NT2/D1 (cell line): ENCODE results near the gene NCOA3.
"Not testable (repeated sequence)": the region's sequence is repeated elsewhere in the genome, so short reads cannot be mapped to it uniquely, and the experiment has no call there.

ENCODE experiments used
- DNase-seq: peaks from one replicate; pipeline ENCODE4 v3.0.0-alpha.2; 2011; ENCODE audit warnings: low read depth, low spot score
- H3K27me3 ChIP-seq: 2 replicates; pipeline ENCODE4 v1.6.0; 2011; ENCODE audit warnings: mild to moderate bottlenecking; ENCODE audit not compliant: insufficient read length, insufficient read depth
- H3K36me3 ChIP-seq: 2 replicates; pipeline ENCODE4 v1.6.1; 2011; ENCODE audit warnings: mild to moderate bottlenecking, low read length, mixed read lengths; ENCODE audit not compliant: insufficient read depth, insufficient read length
- H3K4me1 ChIP-seq: 2 replicates; pipeline ENCODE4 v1.5.1; 2011; ENCODE audit not compliant: insufficient read depth, insufficient read length
- H3K4me3 ChIP-seq: 2 replicates; pipeline ENCODE4 v1.5.1; 2011; ENCODE audit warnings: low read depth; ENCODE audit not compliant: insufficient read length
- H3K9ac ChIP-seq: 2 replicates; pipeline ENCODE4 v1.6.0; 2011; ENCODE audit warnings: low read depth; ENCODE audit not compliant: insufficient read length
- H3K9me3 ChIP-seq: 2 replicates; pipeline ENCODE4 v1.5.1; 2011; ENCODE audit warnings: mild to moderate bottlenecking, low read length; ENCODE audit not compliant: insufficient read depth
- SUZ12 ChIP-seq: IDR thresholded peaks from 2 replicates; pipeline ENCODE4 v1.6.1; 2011; ENCODE audit not compliant: insufficient read length, insufficient read depth; ENCODE audit errors: extremely low read depth
- YY1 ChIP-seq: IDR thresholded peaks from 2 replicates; pipeline ENCODE4 v1.6.1; 2011; ENCODE audit not compliant: insufficient read length, insufficient read depth
- ZNF274 ChIP-seq: IDR thresholded peaks from 2 replicates; pipeline ENCODE4 v1.6.1; 2011; ENCODE audit warnings: mild to moderate bottlenecking, low read depth, low read length

NCOA3 gene

DNA sequence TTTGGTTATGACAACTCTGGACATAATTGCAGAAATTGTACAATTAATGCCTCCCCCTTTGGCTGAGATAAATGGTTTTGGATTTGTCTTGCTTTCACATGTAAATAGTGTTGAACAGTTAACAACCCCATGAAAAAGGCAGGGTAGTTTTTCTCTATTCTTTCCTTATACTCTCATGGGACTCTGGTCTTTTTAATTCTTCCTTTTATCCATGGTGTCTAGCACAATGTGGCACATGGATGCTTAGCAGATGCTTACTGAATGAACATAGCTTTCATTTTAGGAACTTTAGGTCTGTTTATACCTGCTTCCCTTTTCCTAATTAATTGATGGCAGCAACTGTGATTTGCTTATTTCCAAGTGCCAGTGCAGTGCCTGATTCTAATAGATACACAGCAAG lies 75.6 kb downstream of the NCOA3 start:
- Histone ChIP-seq H3K27me3 (no peaks in the 10 kb centered on the region), H3K4me3 (no peak overlapping the region), H3K9ac (no peak overlapping the region), H3K9me3 (no peaks in the 10 kb centered on the region), H3K36me3 (no peaks in the 10 kb centered on the region), H3K4me1 (peaks cover 3% of the 10 kb centered on the region)
- TF ChIP-seq SUZ12 (no peak), YY1 (no peak), ZNF274 (no peak)
- DNase-seq, result no peak

GRCh38 chr20:47578543-47578942 lies 76.9 kb downstream of the NCOA3 start:
- no peak for DNase-seq
- TF ChIP-seq YY1 (no peak), ZNF274 (no peak), SUZ12 (no peak)
- Histone ChIP-seq H3K4me3 (no peak overlapping the region), H3K36me3 (no peaks in the 10 kb centered on the region), H3K4me1 (peaks cover under 1% of the 10 kb centered on the region), H3K9ac (no peak overlapping the region), H3K27me3 (no peaks in the 10 kb centered on the region), H3K9me3 (no peaks in the 10 kb centered on the region)

GRCh38 chr20:47580686-47581085 lies 79.0 kb downstream of the NCOA3 start:
- not testable (repeated sequence) for H3K27me3 ChIP-seq, H3K36me3 ChIP-seq, H3K9me3 ChIP-seq, H3K4me3 ChIP-seq, H3K4me1 ChIP-seq, DNase-seq, H3K9ac ChIP-seq

- no peak for TF ChIP-seq SUZ12
- no peak for TF ChIP-seq ZNF274
- no peak for TF ChIP-seq YY1
- no peak overlapping the region for H3K9ac ChIP-seq
- H3K27me3 ChIP-seq, result no peaks in the 10 kb centered on the region
- H3K9me3 ChIP-seq, result no peaks in the 10 kb centered on the region
- DNase-seq, result no peak
- no peaks in the 10 kb centered on the region for H3K36me3 ChIP-seq
- no peaks in the 10 kb centered on the region for H3K4me1 ChIP-seq
- no peak overlapping the region for H3K4me3 ChIP-seq
Observed at GRCh38 chr20:47581090-47581489, 79.4 kb downstream of the NCOA3 start.

GRCh38 chr20:47583551-47583950 lies 81.9 kb downstream of the NCOA3 start:
- Histone ChIP-seq H3K36me3 (no peaks in the 10 kb centered on the region), H3K4me1 (no peaks in the 10 kb centered on the region), H3K4me3 (no peak overlapping the region), H3K9ac (no peak overlapping the region), H3K27me3 (no peaks in the 10 kb centered on the region), H3K9me3 (no peaks in the 10 kb centered on the region)
- no peak for DNase-seq
- TF ChIP-seq ZNF274 (no peak), SUZ12 (no peak), YY1 (no peak)

DNA sequence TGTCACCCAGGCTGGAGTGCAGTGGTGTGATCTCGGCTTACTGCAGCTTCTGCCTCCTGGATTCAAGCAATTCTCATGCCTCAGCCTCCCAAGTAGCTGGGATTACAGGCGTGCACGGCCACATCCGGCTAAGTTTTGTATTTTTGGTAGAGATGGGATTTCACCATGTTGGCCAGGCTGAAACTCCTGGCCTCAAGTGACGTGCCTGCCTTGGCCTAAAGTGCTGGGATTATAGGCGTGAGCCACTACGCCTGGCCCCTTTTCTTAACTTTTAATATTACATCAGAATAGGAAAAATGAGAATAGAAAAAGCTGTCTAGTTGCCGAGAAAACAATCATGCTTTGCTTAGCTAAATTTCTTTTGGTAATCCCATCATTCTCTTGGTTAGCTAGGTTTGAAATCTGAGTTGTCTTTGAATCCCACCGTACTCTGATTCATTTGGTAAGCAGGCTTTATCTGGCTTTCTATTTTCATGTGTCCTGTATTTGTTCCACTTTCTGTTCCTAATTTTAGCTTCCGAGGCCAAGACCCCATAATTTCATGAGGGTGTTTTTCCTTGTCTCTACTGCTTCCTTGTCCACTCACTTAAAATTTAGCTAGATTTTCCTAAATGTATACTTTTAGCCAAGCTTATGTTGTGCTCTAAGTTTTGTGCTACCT lies 83.5 kb downstream of the NCOA3 start:
- H3K9me3 ChIP-seq, result no peaks in the 10 kb centered on the region
- no peaks in the 10 kb centered on the region for H3K4me1 ChIP-seq

DNA sequence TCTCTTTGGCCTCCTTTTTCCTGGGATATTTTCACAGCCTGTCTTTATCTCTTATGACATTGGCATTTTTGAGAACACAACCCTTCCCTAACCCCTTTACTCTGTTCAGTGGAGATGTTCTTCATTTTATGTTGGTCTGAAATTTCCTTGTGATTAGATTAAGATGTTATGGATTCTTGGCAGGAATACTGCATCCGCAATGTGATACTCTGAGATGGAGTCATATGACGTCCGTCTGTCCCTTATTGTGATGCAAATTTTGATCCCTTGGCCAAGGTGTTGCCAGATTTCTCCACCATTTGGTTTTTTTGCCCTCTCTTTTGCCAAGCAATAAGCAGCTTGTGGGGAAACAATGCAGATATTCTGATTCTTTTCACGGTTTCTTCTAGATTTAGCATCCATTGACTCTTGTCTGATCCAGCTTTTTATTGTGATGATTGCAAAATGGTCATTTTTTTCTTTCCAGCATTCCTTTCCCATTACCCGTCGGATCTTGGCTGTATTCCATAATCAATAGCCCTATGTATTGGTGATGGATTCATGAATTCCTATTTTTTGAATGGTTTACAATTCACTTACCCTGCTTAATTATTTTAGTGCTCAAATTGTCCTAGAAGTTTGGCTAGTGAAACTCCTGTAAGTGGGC lies 85.1 kb downstream of the NCOA3 start:
- no peak for DNase-seq
- H3K4me1 ChIP-seq, result no peaks in the 10 kb centered on the region
- no peak for TF ChIP-seq YY1
- no peak for TF ChIP-seq SUZ12
- TF ChIP-seq ZNF274, result no peak
- no peaks in the 10 kb centered on the region for H3K27me3 ChIP-seq
- H3K9ac ChIP-seq, result no peak overlapping the region
- no peak overlapping the region for H3K4me3 ChIP-seq
- peaks cover 2% of the 10 kb centered on the region for H3K36me3 ChIP-seq
- no peaks in the 10 kb centered on the region for H3K9me3 ChIP-seq

More for the DNA sequence above, 83.5 kb downstream of the NCOA3 start:
- no peak overlapping the region for H3K9ac ChIP-seq
- DNase-seq, result no peak
- no peak overlapping the region for H3K4me3 ChIP-seq
- TF ChIP-seq YY1 (no peak), ZNF274 (no peak), SUZ12 (no peak)
- no peaks in the 10 kb centered on the region for H3K36me3 ChIP-seq
- H3K27me3 ChIP-seq, result no peaks in the 10 kb centered on the region

DNA sequence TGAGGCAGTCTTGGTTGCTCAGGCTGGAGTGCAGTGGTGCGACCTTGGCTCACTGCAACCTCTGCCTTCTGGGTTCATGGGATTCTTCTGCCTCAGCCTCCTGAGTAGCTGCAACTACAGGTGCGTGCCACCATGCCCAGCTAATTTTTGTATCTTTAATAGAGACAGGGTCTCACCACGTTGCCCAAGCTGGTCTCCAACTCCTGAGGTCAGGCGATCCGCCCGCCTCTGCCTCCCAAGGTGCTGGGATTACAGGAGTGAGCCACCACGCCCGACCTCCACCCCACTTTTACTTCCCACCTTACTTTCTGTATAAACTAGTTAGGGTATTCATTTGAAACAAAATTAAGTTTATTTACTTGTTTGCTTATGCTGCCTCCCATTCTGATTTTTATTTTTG lies 86.5 kb downstream of the NCOA3 start:
- no peak for TF ChIP-seq ZNF274
- TF ChIP-seq YY1, result no peak
- TF ChIP-seq SUZ12, result no peak
- no peaks in the 10 kb centered on the region for H3K27me3 ChIP-seq
- H3K36me3 ChIP-seq, result peaks cover 2% of the 10 kb centered on the region

More for the DNA sequence above, 86.5 kb downstream of the NCOA3 start:
- H3K9me3 ChIP-seq, result no peaks in the 10 kb centered on the region
- no peak for DNase-seq
- H3K4me1 ChIP-seq, result no peaks in the 10 kb centered on the region
- H3K9ac ChIP-seq, result no peak overlapping the region
- H3K4me3 ChIP-seq, result no peak overlapping the region
